ENCODE data around the gene HOXA11.

The HOXA11 gene

DNA sequence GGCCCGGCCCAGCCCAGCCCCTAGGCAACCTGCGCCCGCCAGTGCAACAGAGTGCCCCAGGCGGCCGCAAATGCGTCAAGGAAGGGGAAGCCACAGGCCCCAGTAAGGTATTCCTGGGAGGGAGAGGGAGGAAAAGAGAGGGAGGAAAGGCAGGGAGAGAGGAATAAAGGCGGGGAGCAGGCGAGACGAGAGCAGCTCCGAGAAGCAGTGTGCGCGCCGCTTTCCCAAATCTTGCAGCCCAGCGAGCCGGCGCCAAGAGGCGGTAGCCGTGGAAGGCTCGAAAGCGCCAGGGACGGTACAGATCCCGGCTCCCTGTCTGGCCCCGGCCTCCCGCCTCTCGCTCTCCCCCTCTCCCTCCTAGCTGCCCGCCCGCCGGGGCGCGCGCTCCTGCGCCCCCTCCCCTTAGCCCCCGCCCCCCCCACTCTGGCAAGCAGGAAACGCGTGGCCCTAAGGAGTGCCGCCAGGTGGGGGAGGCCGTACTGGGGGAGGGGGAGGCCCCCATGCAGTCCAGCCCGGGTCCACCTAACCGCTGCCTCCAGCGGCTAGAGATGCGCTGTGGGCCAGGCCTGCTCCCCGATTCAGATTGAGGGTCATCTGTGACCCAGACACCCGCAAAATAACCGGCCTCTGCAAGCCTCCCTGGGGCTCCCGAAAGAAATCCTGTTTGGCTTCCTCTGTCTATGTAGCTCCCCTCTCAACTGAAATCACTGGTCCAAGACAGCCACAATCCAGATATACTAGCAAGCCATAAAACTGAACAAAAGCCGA, 15.2 kb downstream of the HOXA11 start:
- no peak for DNase-seq (ENCODE audit: low spot score)

DNA sequence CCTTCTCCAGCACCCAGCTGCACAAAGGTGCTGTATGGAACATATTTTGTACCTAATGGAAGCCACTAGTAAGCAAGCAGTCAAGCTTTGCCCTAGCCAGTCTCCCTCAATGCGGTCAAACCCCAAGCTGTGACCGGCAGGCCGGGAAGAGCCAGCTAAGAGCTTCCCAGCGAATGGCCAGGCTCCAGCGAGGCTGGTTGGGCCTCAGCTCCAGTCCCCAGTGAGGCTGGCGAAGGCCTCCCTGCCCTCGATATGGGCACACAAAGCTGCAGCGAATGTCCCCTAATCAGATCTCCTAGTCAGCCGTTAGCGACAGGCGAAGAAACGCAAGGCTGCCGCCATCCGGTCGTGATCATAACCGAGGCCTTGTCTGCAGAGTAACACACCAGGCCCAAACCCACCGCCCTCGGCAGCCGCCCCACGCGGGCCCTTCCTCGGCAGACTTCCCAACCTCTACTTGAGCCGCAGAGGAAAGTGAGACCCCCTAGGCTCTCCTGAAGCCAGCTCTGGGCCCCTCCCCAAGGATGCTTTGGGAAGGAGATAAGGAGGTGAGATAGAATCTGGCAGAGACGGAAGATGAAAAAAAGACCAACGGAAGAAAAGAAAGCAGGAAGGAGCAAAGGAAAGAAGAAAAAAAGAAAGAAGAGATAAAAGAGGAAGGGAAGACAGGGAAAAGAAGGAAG, 16.6 kb downstream of the HOXA11 start:
- DNase-seq (ENCODE audit: low spot score) = no peak

DNA sequence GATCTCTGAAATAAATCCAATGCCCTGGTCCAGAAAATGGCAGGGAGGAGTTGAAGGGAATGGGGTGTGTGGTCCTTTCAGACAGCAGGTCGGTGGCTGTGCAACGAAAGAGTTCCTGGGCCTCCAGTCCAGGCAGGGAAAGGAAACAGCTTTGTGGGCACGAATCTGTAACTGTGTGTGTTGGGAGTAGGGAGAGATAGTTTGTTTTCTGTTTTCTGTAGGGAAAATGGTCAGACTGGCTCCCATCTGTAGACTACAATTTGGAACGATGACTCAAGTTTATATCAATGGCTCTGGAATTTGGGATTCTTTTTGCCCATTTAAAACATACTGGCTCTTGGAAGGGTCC, 17.1 kb downstream of the HOXA11 start:
- DNase-seq (ENCODE audit: low spot score) = no peak

GRCh38 chr7:27166531-27167505, 18.2 kb downstream of the HOXA11 start:
- no peak for DNase-seq (ENCODE audit: low spot score)

DNA sequence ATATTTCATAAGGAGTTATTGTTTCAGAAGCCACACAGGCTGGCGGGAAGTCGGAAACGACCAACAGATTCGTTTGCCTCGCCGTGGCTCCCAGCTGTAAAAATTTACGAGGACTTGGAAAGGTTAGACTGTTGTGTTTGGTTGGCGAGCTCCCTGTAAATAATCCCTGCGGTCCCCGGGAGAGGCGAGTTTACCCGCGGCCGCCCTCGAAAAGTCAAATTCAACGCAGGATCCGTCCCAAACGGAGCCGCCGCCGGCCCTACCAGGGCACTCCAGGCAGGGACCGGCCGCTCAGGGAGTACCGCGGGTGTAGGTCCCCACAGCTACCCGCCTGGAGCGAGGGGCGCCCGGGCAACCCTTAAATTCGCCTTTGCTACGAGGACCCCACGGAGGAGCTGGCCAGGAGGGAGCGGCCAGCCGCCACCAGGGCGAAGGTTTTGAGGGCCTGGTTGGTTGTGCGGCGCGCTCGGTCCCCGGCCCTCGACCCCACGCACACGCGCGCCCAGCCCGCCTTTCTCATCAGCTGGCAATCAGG, 19.0 kb downstream of the HOXA11 start:
- no peak for DNase-seq (ENCODE audit: low spot score)

DNA sequence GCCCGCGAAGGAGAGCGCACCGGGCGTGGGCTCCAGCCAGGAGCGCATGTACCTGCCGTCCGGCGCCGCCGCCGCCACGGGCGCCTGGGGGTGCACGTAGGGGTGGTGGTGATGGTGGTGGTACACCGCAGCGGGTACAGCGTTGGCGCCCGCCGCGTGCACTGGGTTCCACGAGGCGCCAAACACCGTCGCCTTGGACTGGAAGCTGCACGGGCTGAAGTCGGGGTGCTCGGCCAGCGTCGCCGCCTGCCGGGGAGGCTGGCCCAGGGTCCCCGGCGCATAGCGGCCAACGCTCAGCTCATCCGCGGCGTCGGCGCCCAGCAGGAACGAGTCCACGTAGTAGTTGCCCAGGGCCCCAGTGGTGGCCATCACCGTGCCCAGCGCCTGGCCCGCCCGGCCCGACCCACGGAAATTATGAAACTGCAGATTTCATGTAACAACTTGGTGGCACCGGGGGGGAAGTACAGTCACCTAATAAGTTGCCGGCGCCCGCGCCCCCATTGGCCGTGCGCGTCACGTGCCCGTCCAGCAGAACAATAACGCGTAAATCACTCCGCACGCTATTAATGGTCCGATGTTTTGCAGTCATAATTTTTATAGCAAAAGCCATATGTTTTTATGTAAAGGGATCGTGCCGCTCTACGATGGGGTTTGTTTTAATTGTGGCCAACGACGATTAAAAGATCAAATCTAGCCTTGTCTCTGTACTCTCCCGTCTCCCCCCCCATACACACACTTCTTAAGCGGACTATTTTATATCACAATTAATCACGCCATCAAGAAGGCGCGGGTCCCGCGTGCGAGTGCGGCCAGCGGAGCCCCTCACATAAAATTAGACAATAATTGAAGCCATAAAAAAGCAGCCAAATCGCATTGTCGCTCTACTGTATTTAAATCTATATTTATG, 19.7 kb downstream of the HOXA11 start, which contains the start of gene HOXA9:
Gene HOXA9 (minus strand): TSS at position 449 of the 907 bp plus-strand sequence. CDS start 80 bp downstream, at position 369.
- DNase-seq (ENCODE audit: low spot score) = no peak

GRCh38 chr7:27164367-27165088, 20.5 kb downstream of the HOXA11 start:
- DNase-seq (ENCODE audit: low spot score) = no peak

- no peak for DNase-seq (ENCODE audit: low spot score)
Measured at GRCh38 chr7:27164045-27164366, 21.0 kb downstream of the HOXA11 start.

GRCh38 chr7:27163288-27164044, 21.6 kb downstream of the HOXA11 start:
- no peak for DNase-seq (ENCODE audit: low spot score)

GRCh38 chr7:27162561-27163287, 22.3 kb downstream of the HOXA11 start:
- DNase-seq (ENCODE audit: low spot score) = no peak

- DNase-seq (ENCODE audit: low spot score) = no peak
Measured at GRCh38 chr7:27161721-27162560, 23.1 kb downstream of the HOXA11 start.

- DNase-seq (ENCODE audit: low spot score) = no peak
Measured at GRCh38 chr7:27161214-27161720, 23.8 kb downstream of the HOXA11 start.

GRCh38 chr7:27160546-27161213, 24.4 kb downstream of the HOXA11 start:
- peak; percentile 81 for DNase-seq (ENCODE audit: low spot score)

- DNase-seq (ENCODE audit: low spot score) = no peak
Measured at GRCh38 chr7:27160145-27160545, 24.9 kb downstream of the HOXA11 start.

DNA sequence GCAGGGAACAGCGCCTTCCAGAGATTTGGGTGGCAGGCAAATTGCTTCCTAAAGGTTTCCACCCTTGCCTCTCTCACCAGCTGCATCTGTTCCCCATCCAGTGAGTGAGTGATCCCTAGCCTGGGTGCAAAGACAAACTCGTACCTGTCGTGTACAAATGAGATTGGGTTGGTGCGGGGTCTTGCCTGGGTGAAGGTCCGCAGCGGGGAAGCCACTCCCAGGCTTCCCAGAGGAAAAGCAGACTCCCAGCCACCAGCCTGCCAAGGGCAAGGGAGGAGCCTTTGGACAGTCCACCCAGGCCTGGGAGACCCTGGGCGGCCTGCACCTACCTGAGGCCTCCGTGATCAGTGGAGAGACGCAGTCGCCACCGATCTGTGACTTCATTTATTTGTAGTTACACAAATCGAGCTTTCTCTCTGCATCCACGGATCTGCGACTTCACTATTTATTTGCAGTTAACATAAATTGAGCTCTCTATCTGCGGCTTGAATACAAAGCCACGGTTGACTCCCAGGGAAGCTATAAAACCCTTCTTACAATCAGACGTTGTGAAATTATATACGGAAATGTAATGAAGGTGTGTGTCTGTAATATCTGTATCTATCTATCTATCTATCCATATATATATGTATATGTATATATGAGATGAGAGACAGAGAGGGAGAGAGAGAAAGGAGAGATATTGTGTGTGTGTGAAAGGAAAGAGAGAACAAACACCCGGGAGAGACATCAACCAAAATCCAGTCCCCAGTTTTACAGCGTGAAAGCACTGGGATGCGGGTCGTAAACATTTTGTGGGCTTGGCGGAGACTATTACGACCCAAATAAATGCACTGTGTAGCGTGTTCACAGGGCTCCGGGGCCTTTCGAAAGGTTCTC, 25.5 kb downstream of the HOXA11 start:
- DNase-seq (ENCODE audit: low spot score) = no peak

Data from germinal center (tissue), 1 donor.